Left ventricle myocardium inferior (tissue), 1 donor: ENCODE data around the gene RELCH. TPM values are rescaled to one million over a fixed set of nuclear protein-coding genes. Genes with fewer than 3 reads are reported as not detected.

Source experiments
- DNase-seq: peaks from one replicate; pipeline ENCODE4 v3.0.0-alpha.2; 2020
- H3K27ac ChIP-seq: fragments of 200-600 bp; replicated peaks from 2 replicates; pipeline ENCODE4 v1.8.0; 2021
- H3K27me3 ChIP-seq: fragments of 200-600 bp; 2 replicates; pipeline ENCODE4 v1.8.0; 2021; ENCODE audit warnings: low read depth
- H3K36me3 ChIP-seq: fragments of 200-600 bp; 2 replicates; pipeline ENCODE4 v1.8.0; 2021
- H3K4me1 ChIP-seq: fragments of 200-600 bp; 2 replicates; pipeline ENCODE4 v1.8.0; 2021
- H3K4me3 ChIP-seq: fragments of 200-600 bp; 2 replicates; pipeline ENCODE4 v1.8.0; 2021; ENCODE audit warnings: mild to moderate bottlenecking, moderate library complexity
- H3K9me3 ChIP-seq: fragments of 200-600 bp; replicated peaks from 2 replicates; pipeline ENCODE4 v1.8.0; 2021
- intact Hi-C: fragments of 100-400 bp; cut with micrococcal nuclease; formaldehyde crosslinking; loops from one replicate; pipeline ENCODE4 v1.11.0; 2022
- total RNA-seq: library from RNA; stranded (reverse); fragmentation: NEBNext Ultra II Directional; extraction: Animal tissue kit (Norgen Biotek cat#: 25700); gene quantifications from one replicate; pipeline ENCODE4 v1.2.1, GENCODE V29; 2021
- TF ChIP-seq, protein P1 (sequence below): fragments of 200-600 bp; IDR thresholded peaks from 2 replicates; pipeline ENCODE4 v1.8.0; 2021; ENCODE audit warnings: antibody characterized with exemption, mild to moderate bottlenecking, borderline replicate concordance
- donor health status: DM: no; HTN: yes; CAD: no; lungs with severe emphysema.

RELCH gene
- total RNA-seq, 1 donor from 2014 or later: 15.5 TPM

- Histone ChIP-seq H3K27ac (no peak overlapping the region), H3K4me1 (no peaks in the 10 kb centered on the region), H3K27me3 (no peaks in the 10 kb centered on the region), H3K4me3 (no peak overlapping the region), H3K36me3 (peaks cover 25% of the 10 kb centered on the region), H3K9me3 (no peaks in the 10 kb centered on the region)
- TF ChIP-seq, protein P1, sequence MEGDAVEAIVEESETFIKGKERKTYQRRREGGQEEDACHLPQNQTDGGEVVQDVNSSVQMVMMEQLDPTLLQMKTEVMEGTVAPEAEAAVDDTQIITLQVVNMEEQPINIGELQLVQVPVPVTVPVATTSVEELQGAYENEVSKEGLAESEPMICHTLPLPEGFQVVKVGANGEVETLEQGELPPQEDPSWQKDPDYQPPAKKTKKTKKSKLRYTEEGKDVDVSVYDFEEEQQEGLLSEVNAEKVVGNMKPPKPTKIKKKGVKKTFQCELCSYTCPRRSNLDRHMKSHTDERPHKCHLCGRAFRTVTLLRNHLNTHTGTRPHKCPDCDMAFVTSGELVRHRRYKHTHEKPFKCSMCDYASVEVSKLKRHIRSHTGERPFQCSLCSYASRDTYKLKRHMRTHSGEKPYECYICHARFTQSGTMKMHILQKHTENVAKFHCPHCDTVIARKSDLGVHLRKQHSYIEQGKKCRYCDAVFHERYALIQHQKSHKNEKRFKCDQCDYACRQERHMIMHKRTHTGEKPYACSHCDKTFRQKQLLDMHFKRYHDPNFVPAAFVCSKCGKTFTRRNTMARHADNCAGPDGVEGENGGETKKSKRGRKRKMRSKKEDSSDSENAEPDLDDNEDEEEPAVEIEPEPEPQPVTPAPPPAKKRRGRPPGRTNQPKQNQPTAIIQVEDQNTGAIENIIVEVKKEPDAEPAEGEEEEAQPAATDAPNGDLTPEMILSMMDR: no peak
- intact Hi-C loops: loop anchor here (2.0 kb wide), 1 partner anchor 64 kb away; no protein-coding TSS in a partner anchor
- DNase-seq: no peak
Observed at GRCh38 chr18:62248313-62248712, 61.3 kb downstream of the RELCH start.

DNA sequence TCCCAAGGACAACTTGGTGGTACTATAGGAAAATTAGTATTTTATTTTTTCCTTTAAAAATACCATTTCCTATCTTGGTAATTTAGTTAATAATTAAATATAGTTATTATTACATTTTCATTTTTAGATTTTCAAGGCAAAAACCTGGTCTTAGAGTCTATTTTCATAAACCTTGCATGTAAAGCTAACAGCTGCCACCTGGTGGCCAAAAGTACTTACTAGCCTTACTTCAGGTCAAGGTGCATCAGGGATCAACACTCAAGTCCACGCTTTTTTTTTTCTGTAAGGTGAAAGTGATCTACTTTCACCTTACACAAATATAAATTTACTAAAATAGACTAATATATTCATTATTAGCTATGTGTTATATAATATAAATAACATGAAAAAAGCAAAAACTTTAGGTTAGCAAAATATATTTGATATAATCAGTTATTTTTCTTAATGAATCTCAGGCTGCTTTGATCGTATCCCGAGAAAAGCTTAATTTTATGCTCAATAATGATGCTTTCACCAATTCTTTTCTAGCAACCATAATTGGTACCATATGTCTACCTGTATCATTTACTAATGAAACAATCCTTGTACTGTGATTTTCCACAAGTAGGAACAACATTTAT, 62.5 kb downstream of the RELCH start:
- Histone ChIP-seq H3K27me3 (no peaks in the 10 kb centered on the region), H3K4me1 (no peaks in the 10 kb centered on the region), H3K27ac (no peak overlapping the region), H3K9me3 (no peaks in the 10 kb centered on the region), H3K4me3 (no peak overlapping the region), H3K36me3 (peaks cover 20% of the 10 kb centered on the region)
- DNase-seq: peak; percentile 29
- TF ChIP-seq, protein P1: peak; percentile 83
- intact Hi-C loops: loop anchor here (2.0 kb wide), 1 partner anchor 65 kb away; no protein-coding TSS in a partner anchor

DNA sequence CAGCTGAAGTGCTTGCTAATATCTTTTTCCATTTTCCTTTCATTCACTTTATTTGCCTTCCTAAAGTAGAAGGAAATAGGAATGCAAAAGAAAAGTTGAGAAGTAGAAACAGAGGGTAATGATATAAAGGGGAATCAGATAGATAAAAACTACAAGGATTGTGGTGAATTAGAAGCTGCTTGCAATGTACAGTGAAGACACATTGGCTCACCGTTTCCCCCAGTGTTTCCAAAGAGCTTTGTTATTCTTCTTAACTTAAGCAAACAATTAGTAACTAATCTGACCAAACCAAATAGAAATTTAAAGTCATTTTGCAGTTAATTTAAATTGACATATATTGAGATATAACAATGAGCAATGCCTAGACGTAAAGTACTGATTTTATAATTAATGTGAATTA, 63.4 kb downstream of the RELCH start:
- H3K9me3 ChIP-seq: no peaks in the 10 kb centered on the region
- TF ChIP-seq, protein P1: no peak
- H3K27me3 ChIP-seq: no peaks in the 10 kb centered on the region
- no peaks in the 10 kb centered on the region for H3K4me1 ChIP-seq
- H3K36me3 ChIP-seq: peaks cover 20% of the 10 kb centered on the region
- no peak overlapping the region for H3K27ac ChIP-seq
- intact Hi-C loops: no loop called here
- DNase-seq: no peak
- no peak overlapping the region for H3K4me3 ChIP-seq

DNA sequence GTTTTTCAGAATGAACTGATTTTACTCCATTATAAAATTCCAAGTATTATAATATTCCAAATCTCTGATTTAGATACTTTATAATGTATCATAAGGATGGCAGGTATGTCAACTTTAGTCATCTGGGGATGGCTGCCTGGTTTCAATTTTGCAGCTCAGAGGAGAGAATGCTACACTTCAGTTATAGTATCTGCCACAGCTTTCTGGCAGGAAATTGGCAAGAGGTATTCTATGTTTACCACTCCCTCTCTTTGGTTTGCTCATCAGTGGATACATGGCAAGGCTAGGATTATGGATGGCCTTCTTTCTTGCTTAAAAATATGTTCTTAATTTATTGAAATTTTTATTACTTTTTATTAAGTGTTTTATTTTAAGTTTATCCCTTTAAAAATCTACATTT, 71.0 kb downstream of the RELCH start:
- Histone ChIP-seq H3K4me1 (no peaks in the 10 kb centered on the region), H3K4me3 (no peak overlapping the region), H3K9me3 (no peaks in the 10 kb centered on the region), H3K27ac (no peak overlapping the region), H3K27me3 (no peaks in the 10 kb centered on the region), H3K36me3 (peaks cover 85% of the 10 kb centered on the region)
- intact Hi-C loops: no loop called here
- DNase-seq: no peak
- TF ChIP-seq, protein P1: no peak

DNA sequence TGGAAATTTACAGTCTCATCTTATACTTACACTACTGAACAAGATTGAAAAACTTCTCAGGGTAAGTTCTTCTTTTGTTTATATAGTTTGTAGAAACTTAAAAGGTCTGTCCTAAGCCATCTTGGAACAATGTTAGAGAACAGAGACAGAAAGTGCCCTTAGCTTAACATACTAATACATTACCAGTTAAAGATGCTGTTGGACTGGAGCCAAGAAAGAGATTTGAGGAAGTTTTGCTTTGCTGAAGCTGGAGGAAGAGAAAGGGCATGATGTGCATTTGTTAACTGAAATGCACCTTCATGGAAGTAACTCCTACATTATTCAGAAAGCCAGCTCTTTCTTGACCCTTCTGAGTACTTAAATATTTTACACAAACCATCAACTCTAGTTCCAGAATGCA, 71.6 kb downstream of the RELCH start:
- intact Hi-C loops: no loop called here
- Histone ChIP-seq H3K4me3 (no peak overlapping the region), H3K27ac (no peak overlapping the region), H3K36me3 (peaks cover 89% of the 10 kb centered on the region), H3K4me1 (no peaks in the 10 kb centered on the region), H3K9me3 (no peaks in the 10 kb centered on the region), H3K27me3 (no peaks in the 10 kb centered on the region)
- TF ChIP-seq, protein P1: no peak
- no peak for DNase-seq
